ENCODE results near the gene MTUS2. TPM values are rescaled to one million over a fixed set of nuclear protein-coding genes. Genes with fewer than 3 reads are reported as not detected.

Gene MTUS2
- total RNA-seq, 4 donors from 2014 or later, result 0.08 to 0.57 TPM; not detected in 2

- H3K9me3 ChIP-seq, result no peaks in the 10 kb centered on the region
- H3K4me3 ChIP-seq, result no peak overlapping the region
- no peaks in the 10 kb centered on the region for H3K36me3 ChIP-seq
- intact Hi-C loops (cut with DNase I), result no loop called here
- no peaks in the 10 kb centered on the region for H3K4me1 ChIP-seq
- peaks cover 0 to 21% (median 0%) of the 10 kb centered on the region in 4 donors for H3K27me3 ChIP-seq
- no peak for DNase-seq
- TF ChIP-seq CTCF (IDR thresholded peaks at IDR 0.05) (no peak), POLR2A (IDR thresholded peaks at IDR 0.05) (no peak)
- whole genome bisulfite sequencing, 2 donors, result 64 to 75% methylated on average over 5 of the region's 5 CpGs
- no peak overlapping the region for H3K27ac ChIP-seq
These were observed 45.1 kb downstream of the MTUS2 start for GRCh38 chr13:28865149-28865744.

GRCh38 chr13:28865951-28866350 lies 45.8 kb downstream of the MTUS2 start:
- intact Hi-C loops (cut with DNase I), result no loop called here
- no peak for DNase-seq
- peaks cover 0 to 21% (median 0%) of the 10 kb centered on the region in 4 donors for H3K27me3 ChIP-seq
- H3K4me3 ChIP-seq, result no peak overlapping the region
- no peaks in the 10 kb centered on the region for H3K4me1 ChIP-seq
- TF ChIP-seq POLR2A (IDR thresholded peaks at IDR 0.05) (no peak), CTCF (IDR thresholded peaks at IDR 0.05) (no peak)
- H3K36me3 ChIP-seq, result no peaks in the 10 kb centered on the region
- no peaks in the 10 kb centered on the region for H3K9me3 ChIP-seq
- 73% methylated on average over 7 of the region's 7 CpGs for WGBS, 2 donors
- H3K27ac ChIP-seq, result no peak overlapping the region

GRCh38 chr13:28866932-28867331 lies 46.8 kb downstream of the MTUS2 start:
- intact Hi-C loops (cut with DNase I), result no loop called here
- no peak for TF ChIP-seq POLR2A (IDR thresholded peaks at IDR 0.05)
- TF ChIP-seq CTCF (IDR thresholded peaks at IDR 0.05), result no peak
- Histone ChIP-seq H3K4me3 (no peak overlapping the region), H3K9me3 (peaks cover 0 to under 1% (median 0%) of the 10 kb centered on the region in 3 donors), H3K4me1 (no peaks in the 10 kb centered on the region), H3K27me3 (peaks cover 0 to 16% (median 0%) of the 10 kb centered on the region in 4 donors), H3K27ac (no peak overlapping the region), H3K36me3 (no peaks in the 10 kb centered on the region)
- no peak for DNase-seq
- WGBS, 2 donors, result 77 to 78% methylated on average over 1 of the region's 1 CpG

GRCh38 chr13:28867564-28867963 lies 47.4 kb downstream of the MTUS2 start:
- WGBS, 2 donors, result 29 to 50% methylated on average over 1 of the region's 1 CpG
- no peak for DNase-seq
- no peaks in the 10 kb centered on the region for H3K36me3 ChIP-seq
- peaks cover 0 to 10% (median 0%) of the 10 kb centered on the region in 4 donors for H3K27me3 ChIP-seq
- H3K4me1 ChIP-seq, result no peaks in the 10 kb centered on the region
- no peak overlapping the region for H3K4me3 ChIP-seq
- intact Hi-C loops (cut with DNase I), result no loop called here
- no peak overlapping the region for H3K27ac ChIP-seq
- H3K9me3 ChIP-seq, result peaks cover 0 to 7% (median 2%) of the 10 kb centered on the region in 3 donors
- TF ChIP-seq CTCF (IDR thresholded peaks at IDR 0.05) (no peak), POLR2A (IDR thresholded peaks at IDR 0.05) (no peak)

GRCh38 chr13:28872427-28873176 lies 52.5 kb downstream of the MTUS2 start:
- Histone ChIP-seq H3K36me3 (no peaks in the 10 kb centered on the region), H3K27ac (no peak overlapping the region), H3K4me1 (no peaks in the 10 kb centered on the region), H3K9me3 (peaks cover 0 to 18% (median 8%) of the 10 kb centered on the region in 3 donors), H3K27me3 (peaks cover 0 to 13% (median 0%) of the 10 kb centered on the region in 4 donors), H3K4me3 (no peak overlapping the region)
- DNase-seq, result no peak
- WGBS, 2 donors, result 24 to 46% methylated on average over 2 of the region's 2 CpGs
- TF ChIP-seq POLR2A (IDR thresholded peaks at IDR 0.05), result no peak
- no peak for TF ChIP-seq CTCF (IDR thresholded peaks at IDR 0.05)
- intact Hi-C loops (cut with DNase I), result no loop called here
